NCI-H1417 treated with DMSO at 0.1 percent for 48 hours (cell line): ENCODE data around the gene ASPSCR1.

Experiments used
- DNase-seq: peaks from one replicate; lab custom pipeline; 2025; lab: John Stamatoyannopoulos, UW

ASPSCR1 gene

GRCh38 chr17:82055965-82056728, 78.7 kb downstream of the ASPSCR1 start:
- no peak for DNase-seq

DNA sequence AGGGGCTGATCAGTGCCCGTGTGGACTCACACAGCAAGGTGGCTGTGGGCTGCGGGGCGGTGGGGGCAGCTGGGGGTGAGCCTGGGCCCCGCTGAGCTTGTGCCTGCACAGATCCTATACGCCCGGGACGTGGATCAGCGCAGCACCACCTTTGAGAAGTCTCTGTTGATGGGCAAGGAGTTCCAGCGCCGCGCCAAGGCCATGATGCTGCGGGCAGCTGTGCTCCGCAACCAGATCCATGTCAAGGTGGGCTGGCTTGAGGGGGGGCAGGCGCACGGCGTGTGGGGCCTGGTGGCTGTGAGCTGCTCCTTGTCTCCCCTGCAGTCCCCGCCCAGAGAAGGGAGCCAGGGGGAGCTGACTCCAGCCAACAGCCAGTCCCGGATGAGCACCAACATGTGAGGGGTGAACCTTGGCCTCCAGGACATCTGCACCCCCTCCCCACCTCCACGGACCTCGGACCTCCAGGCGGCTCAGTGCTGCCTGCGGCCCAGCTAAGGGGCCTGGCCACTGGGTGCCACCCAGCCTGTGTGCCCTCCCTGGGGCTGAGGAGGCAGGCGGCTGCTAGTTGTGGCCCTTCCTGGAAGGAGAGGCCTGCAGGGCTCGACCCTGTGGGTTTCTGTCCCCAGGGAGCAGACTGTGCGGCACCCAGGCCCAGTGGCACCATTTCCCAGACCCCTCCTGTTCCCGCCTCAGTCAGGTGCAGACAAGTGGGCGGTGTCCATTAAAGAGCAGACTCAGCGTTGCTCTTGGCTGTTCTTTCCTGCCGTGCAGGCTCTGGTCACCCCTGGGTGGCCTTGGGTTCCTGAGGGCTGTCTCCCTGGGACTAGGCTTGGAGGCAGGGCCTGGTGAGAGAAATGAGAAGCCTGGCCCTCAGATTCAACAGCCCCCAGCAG, 79.5 kb downstream of the ASPSCR1 start:
- DNase-seq = no peak

- DNase-seq = no peak
Observed at GRCh38 chr17:82058230-82058854, 80.9 kb downstream of the ASPSCR1 start.

DNA sequence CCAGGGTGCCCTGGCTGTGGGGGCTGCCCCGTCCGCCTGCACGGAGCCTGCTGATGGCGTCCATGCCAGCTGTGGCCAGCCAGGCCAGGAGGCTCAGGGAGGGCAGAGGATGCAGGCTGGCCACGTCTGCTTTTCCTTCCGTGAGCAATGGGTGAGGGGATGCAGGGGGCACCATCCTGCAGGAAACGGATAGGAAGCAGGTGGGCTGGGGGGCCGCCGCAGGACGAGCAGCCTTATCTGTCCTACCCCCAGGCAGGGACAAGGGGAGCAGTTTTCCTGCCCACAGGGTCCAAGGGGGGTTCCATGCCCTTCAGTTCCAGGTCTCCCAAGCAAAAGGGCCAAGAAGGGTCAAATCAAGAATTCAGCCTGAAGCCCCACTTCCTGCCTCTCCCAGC, 81.4 kb downstream of the ASPSCR1 start:
- no peak for DNase-seq

DNA sequence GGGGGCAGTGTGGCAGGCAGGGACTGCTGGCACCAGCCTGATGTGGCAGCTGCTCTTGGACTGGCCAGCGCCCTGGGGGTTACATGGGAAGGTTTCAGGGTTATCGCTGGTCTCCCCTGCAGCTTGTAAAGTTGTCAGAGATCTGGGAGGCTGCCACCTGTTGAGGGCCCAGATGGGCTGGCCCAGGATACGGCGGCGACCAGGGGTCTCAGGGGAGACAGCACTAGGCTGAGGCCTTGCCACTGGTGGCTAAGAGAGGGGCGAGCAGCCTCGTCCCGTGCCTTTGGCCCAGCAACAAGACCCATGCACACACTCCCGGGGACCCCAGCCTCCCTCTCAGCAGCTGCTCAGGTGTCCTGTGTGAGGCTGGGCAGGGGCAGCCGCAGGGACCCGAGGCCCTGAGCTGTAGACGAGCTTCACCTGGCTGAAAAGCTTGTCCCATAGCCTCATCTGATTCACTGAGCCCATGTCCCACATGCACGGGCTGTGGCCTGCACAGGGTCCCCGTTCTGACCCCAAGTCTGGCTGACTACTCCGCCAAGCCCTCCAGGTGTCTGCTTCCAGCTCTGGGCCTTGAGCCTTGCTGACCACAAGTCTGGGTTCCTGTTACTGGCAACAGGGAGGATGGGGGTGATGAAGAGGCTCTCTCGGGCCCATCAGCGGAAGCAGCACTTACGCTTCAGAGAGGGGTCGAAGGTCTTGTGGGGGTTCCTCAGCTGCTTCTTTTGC, 82.0 kb downstream of the ASPSCR1 start:
- DNase-seq = no peak

- no peak for DNase-seq
Observed at GRCh38 chr17:82060001-82060380, 82.6 kb downstream of the ASPSCR1 start.

GRCh38 chr17:82060614-82061013, 83.2 kb downstream of the ASPSCR1 start:
- no peak for DNase-seq

- no peak for DNase-seq
Observed at GRCh38 chr17:82061047-82061925, 83.9 kb downstream of the ASPSCR1 start.

- no peak for DNase-seq
Observed at GRCh38 chr17:82062076-82062983, 84.9 kb downstream of the ASPSCR1 start.

DNA sequence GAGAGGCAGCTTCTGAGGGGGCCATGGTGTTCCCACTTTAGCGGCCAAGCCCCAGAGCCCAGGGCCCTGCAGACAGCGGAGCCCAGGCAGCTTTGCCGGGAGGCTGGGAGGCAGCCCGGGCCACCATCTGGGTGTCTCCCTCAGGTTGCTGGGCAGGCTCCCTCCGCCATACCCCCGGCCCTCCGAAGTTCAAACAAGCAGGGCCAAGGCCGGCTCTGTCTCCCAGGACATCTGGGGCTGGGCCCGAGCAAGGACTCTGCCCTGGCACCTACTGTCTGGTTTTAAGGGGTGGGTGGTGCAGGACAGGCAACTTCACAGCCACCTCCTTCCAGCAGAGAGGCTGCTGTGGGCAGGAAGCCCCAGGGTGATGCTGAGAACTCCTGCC, 85.5 kb downstream of the ASPSCR1 start:
- DNase-seq = no peak

GRCh38 chr17:82063424-82064415, 86.3 kb downstream of the ASPSCR1 start:
- DNase-seq = no peak

- DNase-seq = no peak
Observed at GRCh38 chr17:82064433-82065192, 87.2 kb downstream of the ASPSCR1 start.

DNA sequence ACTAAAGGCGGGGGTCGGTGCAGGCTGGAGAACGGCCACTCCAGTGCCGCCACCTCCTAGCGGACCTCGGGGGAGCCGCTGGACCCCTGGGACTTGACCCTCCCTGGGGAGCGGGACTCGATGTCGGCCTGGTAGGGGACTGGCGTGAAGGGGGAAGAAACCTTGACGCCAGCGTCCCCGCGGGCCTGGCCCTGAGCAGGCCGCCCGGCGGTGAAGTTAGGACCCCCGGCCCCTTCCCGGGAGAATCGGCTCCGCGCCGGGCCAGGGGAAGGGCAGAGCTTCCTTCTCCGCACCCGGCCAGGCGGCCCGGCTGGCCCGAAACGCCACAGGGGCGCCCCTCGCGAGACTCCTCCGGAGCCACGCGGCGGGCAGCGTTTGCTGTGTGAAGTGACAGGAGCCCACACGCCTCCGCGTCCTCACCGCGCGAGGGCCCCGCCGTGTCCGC, 87.8 kb downstream of the ASPSCR1 start:
- DNase-seq = no peak

DNA sequence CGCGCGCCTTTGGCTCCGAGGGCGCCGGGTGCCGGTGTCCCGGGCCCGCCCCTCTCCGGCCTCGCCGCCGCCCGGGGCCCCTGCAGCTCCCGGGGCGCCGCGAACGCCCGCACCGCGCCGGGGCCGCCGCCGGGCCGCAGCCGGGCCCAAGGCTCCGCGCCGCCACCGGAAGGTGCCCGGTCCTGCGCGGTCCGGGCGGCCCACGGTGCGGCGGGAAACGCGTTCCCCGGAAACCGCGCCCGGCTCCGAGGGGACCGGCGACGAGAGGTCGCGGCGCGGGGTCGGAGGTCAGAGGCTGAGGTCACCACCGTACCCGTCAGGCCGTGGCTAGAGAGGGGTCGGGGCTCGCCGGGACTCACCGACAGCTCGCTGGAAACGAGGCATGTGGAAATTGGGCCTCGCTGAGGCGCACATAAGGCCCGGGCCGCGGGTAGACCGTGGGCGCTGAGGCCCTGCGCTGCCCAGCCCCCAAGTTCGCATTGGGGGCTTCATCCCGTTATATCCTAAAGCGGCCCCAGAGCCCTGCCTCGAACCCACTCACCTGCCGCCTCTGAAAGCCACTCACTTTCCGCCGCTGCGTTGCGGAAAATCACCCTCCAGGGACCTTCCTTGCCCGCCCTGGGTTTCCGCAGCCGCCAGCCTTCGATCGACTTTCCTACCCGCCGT, 88.3 kb downstream of the ASPSCR1 start, which contains the start of gene DUS1L:
DUS1L (minus strand) TSS at position 167 of the 666 bp plus-strand sequence. CDS start 745 bp downstream, outside the sequence.
- no peak for DNase-seq
